ENCODE results near the gene HS1BP3. TPM values are rescaled to one million over a fixed set of nuclear protein-coding genes. Genes with fewer than 3 reads are reported as not detected.
A peak's percentile ranks its signal among the peaks of the same experiment; 100 is the strongest.

Gene HS1BP3
- total and polyA plus RNA-seq, 2 donors (not counting 3 experiments of a cell fraction or from before 2014, with no cell fraction given): 27.4 to 33.1 TPM

- H3K79me2 ChIP-seq (ENCODE audit: control insufficient read depth, insufficient read depth, low read length): no peaks in the 10 kb centered on the region
- peak; percentile 80 for FAIRE-seq
- no peaks in the 10 kb centered on the region for H3K9me3 ChIP-seq (replicated peaks; ENCODE audit: control insufficient read depth, insufficient read depth, low read length)
- H3K4me1 ChIP-seq (ENCODE audit: control insufficient read depth, extremely low read depth, insufficient read depth, low read length): peaks cover 8% of the 10 kb centered on the region
- H2AFZ ChIP-seq (ENCODE audit: low read depth, low read length): no peak overlapping the region
- no peaks in the 10 kb centered on the region for H3K9me1 ChIP-seq (replicated peaks; ENCODE audit: control insufficient read depth, extremely low read depth, insufficient read depth, low read length)
- no peak overlapping the region for H3K4me3 ChIP-seq (replicated peaks in 1 of 3; ENCODE audit: insufficient read depth in 1 of 3, low read depth in 1 of 3, low read length in 3 of 3)
- H3K27ac ChIP-seq (ENCODE audit: insufficient read depth, low read depth, low read length): no peak overlapping the region
- TF ChIP-seq POLR2AphosphoS5 (IDR thresholded peaks at IDR 0.05; ENCODE audit: insufficient read depth, low read depth, low read length) (peak; percentile 20), POLR2A (IDR thresholded peaks at IDR 0.05; ENCODE audit: low read depth, low read length) (no peak), CTCF (IDR thresholded peaks at IDR 0.05; ENCODE audit: extremely low read depth in 1 of 2, insufficient read depth in 1 of 2, low read depth in 1 of 2, low read length in 2 of 2) (peak; percentile 98 to 99), GATA2 (IDR thresholded peaks at IDR 0.05; ENCODE audit: insufficient read depth, insufficient read length, low read depth, low read length) (no peak)
- ChIA-PET CTCF (interaction anchor here (0.6 to 6.7 kb wide), 38 partner anchors 8 to 549 kb away, joined by 3 to 225 read pairs (median 5); partner anchors contain the start of genes HS1BP3 and RHOB), POLR2A (interaction anchor here (1.1 to 1.9 kb wide), 2 partner anchors 192 to 196 kb away, joined by 3 to 12 read pairs; partner anchors contain the start of gene RHOB)
- H3K9ac ChIP-seq (replicated peaks; ENCODE audit: extremely low read depth, insufficient read depth, low read length): no peak overlapping the region
- dilution Hi-C loops (cut with MboI; ENCODE audit: extremely low pct_ligation_motif_present, low sequenced_read_pairs) (no loop called here), intact Hi-C loops (cut with micrococcal nuclease) (loop anchor here (1.0 to 5.0 kb wide), 5 partner anchors 199 to 315 kb away; no protein-coding TSS in a partner anchor)
- H3K27me3 ChIP-seq (ENCODE audit: control insufficient read depth in 2 of 2, insufficient read depth in 2 of 2, low read length in 2 of 2): no peaks in the 10 kb centered on the region
- no peak overlapping the region for H3K4me2 ChIP-seq (ENCODE audit: insufficient read depth, low read length)
- no TSS peak for BruUV-seq (replicated peaks)
- H3K36me3 ChIP-seq (ENCODE audit: control insufficient read depth in 2 of 2, extremely low read depth in 1 of 2, insufficient read depth in 2 of 2, low read length in 2 of 2): peaks cover 0 to 33% of the 10 kb centered on the region in 2 experiments
- H4K20me1 ChIP-seq (replicated peaks; ENCODE audit: control insufficient read depth, extremely low read depth, insufficient read depth, low read length): no peaks in the 10 kb centered on the region
- DNase-seq (ENCODE audit: low read depth, low spot score): peak; percentile 76
Measured at GRCh38 chr2:20642055-20642971, 8.6 kb downstream of the HS1BP3 start.
